Endometrial microvascular endothelial cells (primary cell): ENCODE results near the gene TVP23A. TPM values are rescaled to one million over a fixed set of nuclear protein-coding genes. Genes with fewer than 3 reads are reported as not detected.
"Not testable (repeated sequence)": the region's sequence is repeated elsewhere in the genome, so short reads cannot be mapped to it uniquely, and the experiment has no call there.

ENCODE experiments used
- in situ Hi-C: cut with HindIII; loops from 2 replicates; pipeline ENCODE4 v1.10.0; 2017; ENCODE audit warnings: low sequenced_read_pairs, low pct_unique_long_range_greater_than_20kb; ENCODE audit errors: inconsistent ontology term
- total RNA-seq: library from RNA; depleted of rRNA; stranded (reverse); fragments of >200 nt; gene quantifications from one replicate; pipeline ENCODE4 v1.2.3, GENCODE V29; 2015; ENCODE audit errors: inconsistent ontology term

TVP23A gene
- total RNA-seq, 1 donor from 2014 or later, result not detected

DNA sequence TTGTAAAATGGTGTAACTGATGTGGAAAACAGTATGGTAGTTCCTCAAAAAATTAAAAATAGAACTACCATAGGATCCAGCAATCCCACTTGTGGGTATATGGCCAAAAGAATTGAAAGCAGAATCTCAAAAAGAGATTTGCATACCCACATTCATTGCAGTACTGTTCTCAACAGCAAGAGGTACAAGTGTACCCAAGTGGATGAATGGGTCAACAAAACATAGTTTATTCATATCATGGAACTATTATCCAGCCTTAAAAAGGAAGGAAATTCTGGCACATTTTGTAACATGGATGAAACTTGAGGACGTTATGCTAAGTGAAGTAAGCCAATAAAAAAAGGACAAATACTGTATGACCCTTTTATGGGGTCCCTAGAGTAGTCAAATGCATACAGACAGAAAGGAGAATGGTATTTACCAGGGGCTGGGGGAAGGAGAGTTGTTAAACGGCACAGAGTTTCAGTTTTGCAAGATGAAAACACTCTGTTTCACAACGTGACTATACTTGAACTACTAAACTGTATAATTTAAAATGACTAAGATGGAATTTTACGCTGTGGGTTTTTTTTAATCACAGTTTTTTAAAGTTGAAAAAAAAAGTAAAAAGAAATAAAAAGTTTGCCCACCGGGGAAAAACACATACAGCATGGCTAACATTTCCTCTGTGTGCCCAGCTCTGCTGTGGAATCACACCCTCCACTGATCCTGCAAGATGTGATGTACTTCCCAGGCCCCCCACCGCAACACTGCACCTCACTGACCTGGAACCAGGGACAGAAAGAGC lies 6.1 kb downstream of the TVP23A start:
- in situ Hi-C loops, result no loop called here

- in situ Hi-C loops, result no loop called here
These were observed 8.9 kb downstream of the TVP23A start for GRCh38 chr16:10809706-10810105.

DNA sequence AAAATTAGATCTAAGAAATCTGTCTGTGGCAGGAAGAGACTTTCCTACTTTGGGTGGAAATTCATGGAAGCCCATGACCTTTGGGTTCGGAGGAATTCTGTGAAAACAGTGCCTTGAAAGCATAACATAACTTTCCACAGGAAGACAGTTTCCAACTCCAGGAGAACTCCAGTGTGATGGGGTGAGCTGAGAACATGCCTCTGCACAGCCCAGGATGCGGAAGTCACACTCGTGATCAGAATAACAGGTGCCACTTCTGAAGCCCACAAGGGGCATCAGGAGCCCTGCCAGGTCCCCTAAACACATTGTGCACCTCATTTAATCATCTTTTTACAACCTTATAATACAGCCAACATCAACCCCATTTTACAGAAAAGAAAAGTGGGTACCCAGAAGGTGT lies 9.7 kb downstream of the TVP23A start:
- in situ Hi-C loops, result no loop called here

DNA sequence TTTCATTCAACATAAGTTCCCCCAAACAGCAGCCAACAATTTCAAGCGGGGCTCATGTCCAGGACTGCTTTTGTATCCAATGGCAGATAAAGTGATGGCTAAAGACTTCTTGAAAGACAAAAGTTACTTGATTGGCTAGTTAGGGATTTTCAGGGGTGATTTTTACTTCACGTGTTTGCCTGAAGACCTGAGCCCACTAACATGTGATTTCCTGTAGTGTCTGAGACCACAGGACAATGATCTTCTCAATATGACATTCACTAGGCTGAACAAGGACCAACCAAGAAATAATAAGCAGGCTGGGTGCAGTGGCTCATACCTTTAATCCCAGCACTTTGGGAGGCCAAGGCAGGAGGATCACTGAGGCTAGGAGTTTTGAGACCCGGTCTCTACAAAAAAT lies 10.4 kb downstream of the TVP23A start:
- in situ Hi-C loops, result no loop called here

- in situ Hi-C loops, result no loop called here
These were observed 11.9 kb downstream of the TVP23A start for GRCh38 chr16:10806698-10807097.

DNA sequence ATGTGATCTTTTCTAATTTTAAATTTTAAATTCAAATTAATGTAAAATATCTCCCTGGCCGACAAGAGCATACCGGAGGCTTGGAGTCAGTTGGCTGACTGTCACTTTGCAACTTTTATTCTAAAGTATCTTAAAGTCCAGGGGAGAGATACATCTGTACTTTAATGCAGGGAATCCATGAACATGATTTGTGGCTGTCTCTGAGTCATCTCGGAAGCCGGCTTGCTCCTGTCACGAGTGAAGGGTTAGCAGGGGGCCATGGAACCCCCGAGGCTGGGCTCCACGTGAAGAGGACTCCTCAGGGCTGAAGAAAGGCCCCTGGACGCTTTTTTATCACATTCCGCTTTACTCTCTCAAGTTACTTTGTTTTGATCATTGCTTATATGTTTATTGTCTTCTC lies 13.3 kb downstream of the TVP23A start:
- in situ Hi-C loops, result no loop called here

DNA sequence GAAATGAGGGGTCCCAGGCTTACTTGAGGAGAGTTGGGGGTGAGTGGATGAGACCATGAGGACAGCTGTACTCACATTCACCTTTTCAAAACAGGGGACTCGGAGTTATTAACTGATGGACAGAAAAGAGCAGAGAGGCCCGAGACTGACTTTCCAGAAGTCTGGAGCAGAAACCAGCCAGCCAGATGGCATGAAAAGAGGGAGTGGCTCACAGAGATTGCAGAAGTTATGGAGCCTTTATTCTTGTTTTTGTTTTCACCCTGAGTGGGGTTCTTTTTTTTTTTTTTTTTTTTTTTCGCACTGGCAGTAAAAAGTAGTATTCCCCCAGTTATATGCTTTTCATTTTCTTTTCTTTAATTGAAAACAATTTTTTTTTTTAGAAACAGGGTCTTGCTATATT lies 18.9 kb downstream of the TVP23A start:
- in situ Hi-C loops, result no loop called here

DNA sequence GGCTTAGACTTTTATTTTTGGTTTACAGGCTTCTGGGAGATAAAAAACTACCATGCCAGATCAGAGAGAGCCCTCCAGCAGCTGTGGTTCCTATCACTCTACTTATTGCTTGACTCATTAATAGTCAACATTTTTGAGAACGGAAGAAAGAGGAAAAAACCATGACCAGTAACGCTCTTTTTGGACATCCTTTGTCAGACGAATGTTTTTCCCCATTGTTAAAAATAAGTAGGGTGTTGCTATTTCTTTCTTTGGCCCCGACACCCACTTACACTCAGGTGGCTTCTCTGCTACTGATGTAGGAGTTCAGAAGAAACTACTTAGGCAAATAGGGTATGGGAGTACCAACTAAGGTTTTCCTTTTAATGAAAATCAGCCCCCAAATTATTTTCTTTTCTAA lies 27.5 kb downstream of the TVP23A start:
- in situ Hi-C loops, result no loop called here

- in situ Hi-C loops, result not testable (repeated sequence)
These were observed 30.0 kb downstream of the TVP23A start for GRCh38 chr16:10788630-10789029.

GRCh38 chr16:10787304-10787703 lies 31.3 kb downstream of the TVP23A start:
- in situ Hi-C loops, result no loop called here

- in situ Hi-C loops, result no loop called here
These were observed 36.0 kb downstream of the TVP23A start for GRCh38 chr16:10782628-10783027.

DNA sequence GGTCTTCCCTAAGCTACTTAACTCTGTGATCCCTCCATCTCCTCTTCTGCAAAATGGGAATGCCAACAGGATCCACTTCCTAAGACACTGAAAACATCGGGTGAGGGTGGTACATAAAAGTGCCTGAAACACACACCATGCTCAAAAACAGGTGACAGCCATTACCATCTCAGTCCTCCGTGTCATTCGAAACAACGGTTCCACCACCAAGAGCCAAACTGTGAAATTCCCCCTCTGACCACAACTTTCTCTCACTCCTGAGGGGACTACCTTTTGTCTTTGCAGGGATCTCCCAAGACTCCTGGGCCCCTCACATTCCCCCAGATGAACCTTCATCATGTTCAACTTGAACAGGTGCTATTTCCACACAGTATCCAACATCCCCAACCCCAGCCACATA lies 38.0 kb downstream of the TVP23A start:
- in situ Hi-C loops, result no loop called here

GRCh38 chr16:10779908-10780307 lies 38.7 kb downstream of the TVP23A start:
- in situ Hi-C loops, result not testable (repeated sequence)

- in situ Hi-C loops, result no loop called here
These were observed 41.2 kb downstream of the TVP23A start for GRCh38 chr16:10777356-10777755.

- in situ Hi-C loops, result not testable (repeated sequence)
These were observed 41.7 kb downstream of the TVP23A start for GRCh38 chr16:10776923-10777322.

GRCh38 chr16:10776280-10776679 lies 42.3 kb downstream of the TVP23A start:
- in situ Hi-C loops, result no loop called here

DNA sequence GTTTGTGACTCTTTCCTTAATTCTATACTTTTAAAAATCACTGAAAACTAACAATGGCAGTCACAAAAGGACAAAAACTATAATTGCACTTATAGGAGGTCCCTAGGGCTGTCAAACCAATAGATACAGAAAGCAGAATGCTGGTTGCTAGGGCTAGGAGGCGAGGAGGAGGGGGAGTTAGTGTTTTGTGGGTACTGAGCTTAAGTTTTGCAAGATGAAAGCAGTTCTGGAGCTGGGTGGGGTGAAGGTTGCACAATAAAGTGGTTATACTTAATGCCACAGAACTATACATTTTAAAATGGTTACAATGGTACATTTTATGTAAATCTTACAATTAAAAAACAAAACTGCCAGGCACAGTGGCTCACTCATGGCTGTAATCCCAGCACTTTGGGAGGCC lies 47.7 kb downstream of the TVP23A start:
- in situ Hi-C loops, result no loop called here

- in situ Hi-C loops, result no loop called here
These were observed 49.2 kb downstream of the TVP23A start for GRCh38 chr16:10769381-10769780.

- in situ Hi-C loops, result no loop called here
These were observed 51.5 kb downstream of the TVP23A start for GRCh38 chr16:10767127-10767526.

DNA sequence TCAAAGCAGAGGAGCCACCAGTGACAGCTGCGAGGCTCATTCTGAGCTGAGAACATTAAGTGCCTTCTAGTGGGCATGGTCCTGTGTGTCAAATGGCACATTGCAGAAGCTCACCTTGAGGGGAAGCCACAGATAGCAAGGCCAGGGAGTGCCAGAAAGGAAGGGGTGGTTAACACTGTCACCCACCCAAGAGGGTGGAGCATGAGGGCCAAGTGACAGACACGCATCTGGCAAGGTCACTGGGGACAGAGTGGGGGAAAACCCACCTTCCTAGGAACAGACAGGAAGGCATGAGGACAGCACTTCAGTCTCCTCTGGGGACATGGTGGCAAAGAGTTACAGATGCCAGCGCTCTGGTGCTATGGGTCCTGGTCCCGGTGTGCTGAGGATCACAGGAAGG lies 52.8 kb downstream of the TVP23A start:
- in situ Hi-C loops, result no loop called here

GRCh38 chr16:10763456-10763855 lies 55.1 kb downstream of the TVP23A start:
- in situ Hi-C loops, result no loop called here
